Ishikawa (cell line): Measurements from ENCODE around the gene OR2AJ1.

Experiments used
- CEBPB ChIP-seq: IDR thresholded peaks from 2 replicates; pipeline ENCODE4 v1.6.1; 2012
- CREB1 ChIP-seq: IDR thresholded peaks from 2 replicates; pipeline ENCODE4 v1.6.1; 2012; ENCODE audit warnings: low read depth
- EGR1 ChIP-seq: IDR thresholded peaks from 2 replicates; pipeline ENCODE4 v1.6.1; 2012
- EP300 ChIP-seq: IDR thresholded peaks from 2 replicates; pipeline ENCODE4 v1.6.1; 2012; ENCODE audit warnings: borderline replicate concordance
- FOXM1 ChIP-seq: IDR thresholded peaks from 2 replicates; pipeline ENCODE4 v1.6.1; 2012; ENCODE audit warnings: low read depth, borderline replicate concordance
- MAX ChIP-seq: IDR thresholded peaks from 2 replicates; pipeline ENCODE4 v1.6.1; 2012
- NFIC ChIP-seq: IDR thresholded peaks from 2 replicates; pipeline ENCODE4 v1.6.1; 2012
- RAD21 ChIP-seq: IDR thresholded peaks from 2 replicates; pipeline ENCODE4 v1.6.1; 2012; ENCODE audit warnings: low read depth
- TAF1 ChIP-seq: IDR thresholded peaks from 2 replicates; pipeline ENCODE4 v1.6.1; 2012; ENCODE audit warnings: low read depth, mild to moderate bottlenecking
- TCF12 ChIP-seq: IDR thresholded peaks from 2 replicates; pipeline ENCODE4 v1.6.1; 2012; ENCODE audit warnings: low read depth
- TEAD4 ChIP-seq: IDR thresholded peaks from 2 replicates; pipeline ENCODE4 v1.6.1; 2012
- USF1 ChIP-seq: IDR thresholded peaks from 2 replicates; pipeline ENCODE4 v1.6.1; 2012
- YY1 ChIP-seq: IDR thresholded peaks from 2 replicates; pipeline ENCODE4 v1.6.1; 2012; ENCODE audit warnings: low read depth
- ZBTB7A ChIP-seq: IDR thresholded peaks from 2 replicates; pipeline ENCODE4 v1.6.1; 2012; ENCODE audit warnings: low read depth
- TF ChIP-seq, protein P1 (sequence below): IDR thresholded peaks from 2 replicates; pipeline ENCODE4 v1.6.1; 2012; ENCODE audit warnings: low read depth, mild to moderate bottlenecking

OR2AJ1 gene

DNA sequence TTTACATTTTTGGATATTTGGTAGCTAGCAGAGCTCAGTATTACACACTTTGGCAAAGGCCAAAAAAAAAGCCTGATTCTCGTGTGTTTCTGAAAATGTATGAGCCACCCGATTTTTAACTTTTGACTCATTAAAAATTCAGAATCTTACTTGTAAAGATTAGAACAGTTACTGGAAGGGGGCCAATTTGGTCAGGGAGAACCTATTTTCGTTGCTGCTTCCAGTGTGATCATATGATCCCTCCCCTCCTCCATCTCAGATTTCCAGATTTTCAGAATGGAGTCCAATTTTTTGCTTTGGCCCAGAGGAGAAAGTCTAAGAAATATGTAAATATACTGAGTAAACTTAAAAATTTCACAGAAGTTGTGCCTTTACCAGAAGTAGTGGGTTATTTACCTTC is 37.1 kb downstream of the OR2AJ1 start:
- TF ChIP-seq TEAD4 (no peak), RAD21 (no peak), NFIC (no peak), ZBTB7A (no peak), TAF1 (no peak), MAX (no peak), FOXM1 (no peak), CEBPB (no peak), YY1 (no peak), EGR1 (no peak), TCF12 (no peak), CREB1 (no peak), EP300 (no peak), USF1 (no peak)
- TF ChIP-seq, protein P1, sequence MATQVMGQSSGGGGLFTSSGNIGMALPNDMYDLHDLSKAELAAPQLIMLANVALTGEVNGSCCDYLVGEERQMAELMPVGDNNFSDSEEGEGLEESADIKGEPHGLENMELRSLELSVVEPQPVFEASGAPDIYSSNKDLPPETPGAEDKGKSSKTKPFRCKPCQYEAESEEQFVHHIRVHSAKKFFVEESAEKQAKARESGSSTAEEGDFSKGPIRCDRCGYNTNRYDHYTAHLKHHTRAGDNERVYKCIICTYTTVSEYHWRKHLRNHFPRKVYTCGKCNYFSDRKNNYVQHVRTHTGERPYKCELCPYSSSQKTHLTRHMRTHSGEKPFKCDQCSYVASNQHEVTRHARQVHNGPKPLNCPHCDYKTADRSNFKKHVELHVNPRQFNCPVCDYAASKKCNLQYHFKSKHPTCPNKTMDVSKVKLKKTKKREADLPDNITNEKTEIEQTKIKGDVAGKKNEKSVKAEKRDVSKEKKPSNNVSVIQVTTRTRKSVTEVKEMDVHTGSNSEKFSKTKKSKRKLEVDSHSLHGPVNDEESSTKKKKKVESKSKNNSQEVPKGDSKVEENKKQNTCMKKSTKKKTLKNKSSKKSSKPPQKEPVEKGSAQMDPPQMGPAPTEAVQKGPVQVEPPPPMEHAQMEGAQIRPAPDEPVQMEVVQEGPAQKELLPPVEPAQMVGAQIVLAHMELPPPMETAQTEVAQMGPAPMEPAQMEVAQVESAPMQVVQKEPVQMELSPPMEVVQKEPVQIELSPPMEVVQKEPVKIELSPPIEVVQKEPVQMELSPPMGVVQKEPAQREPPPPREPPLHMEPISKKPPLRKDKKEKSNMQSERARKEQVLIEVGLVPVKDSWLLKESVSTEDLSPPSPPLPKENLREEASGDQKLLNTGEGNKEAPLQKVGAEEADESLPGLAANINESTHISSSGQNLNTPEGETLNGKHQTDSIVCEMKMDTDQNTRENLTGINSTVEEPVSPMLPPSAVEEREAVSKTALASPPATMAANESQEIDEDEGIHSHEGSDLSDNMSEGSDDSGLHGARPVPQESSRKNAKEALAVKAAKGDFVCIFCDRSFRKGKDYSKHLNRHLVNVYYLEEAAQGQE, result no peak

GRCh38 chr1:247962911-247963588 is 38.4 kb downstream of the OR2AJ1 start:
- TF ChIP-seq RAD21, result no peak
- no peak for TF ChIP-seq MAX
- TF ChIP-seq EP300, result no peak
- TF ChIP-seq ZBTB7A, result no peak
- TF ChIP-seq, protein P1, result no peak
- no peak for TF ChIP-seq CREB1
- no peak for TF ChIP-seq EGR1

GRCh38 chr1:247964933-247965332 is 40.2 kb downstream of the OR2AJ1 start, which contains the start of gene OR2AK2:
OR2AK2 (plus strand) TSS chr1:247965233; CDS start chr1:247965377, 144 bp downstream.
- no peak for TF ChIP-seq NFIC
- no peak for TF ChIP-seq USF1
- no peak for TF ChIP-seq TAF1
- TF ChIP-seq YY1, result no peak
- no peak for TF ChIP-seq MAX
- no peak for TF ChIP-seq TEAD4
- no peak for TF ChIP-seq FOXM1
- no peak for TF ChIP-seq TCF12
- no peak for TF ChIP-seq ZBTB7A
- TF ChIP-seq CREB1, result no peak
- TF ChIP-seq EGR1, result no peak
- TF ChIP-seq, protein P1, result no peak
- TF ChIP-seq EP300, result no peak
- no peak for TF ChIP-seq CEBPB
- no peak for TF ChIP-seq RAD21

- no peak for TF ChIP-seq FOXM1
- TF ChIP-seq TAF1, result no peak
- TF ChIP-seq EGR1, result no peak
- TF ChIP-seq TEAD4, result no peak
- no peak for TF ChIP-seq EP300
- TF ChIP-seq USF1, result no peak
- no peak for TF ChIP-seq YY1
- no peak for TF ChIP-seq RAD21
- no peak for TF ChIP-seq MAX
- TF ChIP-seq, protein P1, result no peak
These were observed 42.0 kb downstream of the OR2AJ1 start for GRCh38 chr1:247966532-247967204.
